Adrenal gland (tissue), 12 donors: ENCODE data around the gene TTLL11. TPM values are rescaled to one million over a fixed set of nuclear protein-coding genes. Genes with fewer than 3 reads are reported as not detected.

Experiments used
- DNase-seq, 7 donors: peaks; one replicate each; pipeline ENCODE4 v3.0.0-alpha.2; 2019 to 2020
- H3K27ac ChIP-seq, 5 donors: fragments of 200-600 bp; sonication (generic) in 4 of 5; 1 replicate in 3 of 5; 2 replicates in 2 of 5; pipeline versions ENCODE4 v1.5.1 to v1.8.0; 2016 to 2020; ENCODE audit warnings: mild to moderate bottlenecking in 1 of 5
- H3K27me3 ChIP-seq: fragments of 200-600 bp; 2 replicates; pipeline ENCODE4 v1.8.0; 2021
- H3K36me3 ChIP-seq, 2 donors: fragments of 200-600 bp; replicated peaks in 1 of 2; 1 replicate in 1 of 2; 2 replicates in 1 of 2; pipeline versions ENCODE4 v1.5.1 to v1.8.0; 2018 to 2022
- H3K4me1 ChIP-seq, 2 donors: fragments of 200-600 bp; replicated peaks in 1 of 2; 1 replicate in 1 of 2; 2 replicates in 1 of 2; pipeline versions ENCODE4 v1.5.1 to v1.8.0; 2018 to 2021
- H3K4me3 ChIP-seq, 4 donors: fragments of 200-600 bp; sonication (generic) in 3 of 4; one replicate each; pipeline ENCODE4 v1.5.1; 2016 to 2018
- H3K9me3 ChIP-seq, 3 donors: fragments of 200-600 bp; sonication (generic) in 1 of 3; replicated peaks in 1 of 3; 1 replicate in 2 of 3; 2 replicates in 1 of 3; pipeline versions ENCODE4 v1.5.1 to v1.8.0; 2016 to 2021
- CTCF ChIP-seq, 6 experiments: fragments of 450-650 bp in 4 of 6; fragments of 200-600 bp in 2 of 6; sonication (generic) in 1 of 6; IDR thresholded peaks; 1 replicate in 5 of 6; 2 replicates in 1 of 6; pipeline versions ENCODE4 v1.5.1 to v1.8.0; 2016 to 2021; ENCODE audit warnings: antibody characterized with exemption in 6 of 6, mild to moderate bottlenecking in 2 of 6, moderate library complexity in 1 of 6
- POLR2A ChIP-seq, 2 donors: fragments of 450-650 bp; IDR thresholded peaks; one replicate each; pipeline ENCODE4 v1.6.1; 2017; ENCODE audit warnings: antibody characterized with exemption in 2 of 2, mild to moderate bottlenecking in 2 of 2, moderate library complexity in 1 of 2
- WGBS, 4 donors: extraction: QIAGEN DNeasy Blood & Tissue Kit in 2 of 4; methylation state at CpG; one replicate each; pipeline versions ENCODE4 v1.1.5 to v1.1.7; 2013 to 2017; 5-methylcytosine and 5-hydroxymethylcytosine counted together
- intact Hi-C, 2 donors: fragments of 100-400 bp; cut with DNase I; formaldehyde crosslinking; loops; one replicate each; pipeline versions ENCODE4 v1.14.1 to v1.15.0; 2022 to 2023
- polyA plus RNA-seq, 3 donors: library from polyadenylated mRNA; stranded (reverse); fragments of 200-250 nt in 2 of 3; fragments of 350-450 nt in 1 of 3; fragmentation: Illumina TruSeq in 1 of 3; extraction: RNeasy Lipid Tissue Mini Kit (QIAGEN cat#74804) in 1 of 3; gene quantifications; one replicate each; pipeline ENCODE4 v1.2.3, GENCODE V29; 2013 to 2014
- total RNA-seq, 9 donors: library from RNA; depleted of rRNA in 4 of 9; stranded (reverse); fragments of >200 nt in 4 of 9; fragments of 120-200 nt in 1 of 9; fragmentation: NEBNext Ultra II Directional in 1 of 9; extraction: Animal tissue kit (Norgen Biotek cat#: 25700) in 1 of 9; gene quantifications; one replicate each; pipeline versions ENCODE4 v1.1.0 to v1.2.4, GENCODE V29; 2013 to 2023
- donor health status: healthy with polysubstance abuse.
- donor health status: Bipolar disorder and iron deficiency.
- donor health status: DM: yes; HTN: yes; CAD: no.
- donor health status: DM: no; HTN: no; CAD: no.
- donor health status: DM: no; HTN: no; CAD: no.
- donor health status: DM: yes; HTN: yes; CAD: no.

The TTLL11 gene
- total and polyA plus RNA-seq, 12 donors, result 4.8 to 30.9 (median 13.7) TPM

DNA sequence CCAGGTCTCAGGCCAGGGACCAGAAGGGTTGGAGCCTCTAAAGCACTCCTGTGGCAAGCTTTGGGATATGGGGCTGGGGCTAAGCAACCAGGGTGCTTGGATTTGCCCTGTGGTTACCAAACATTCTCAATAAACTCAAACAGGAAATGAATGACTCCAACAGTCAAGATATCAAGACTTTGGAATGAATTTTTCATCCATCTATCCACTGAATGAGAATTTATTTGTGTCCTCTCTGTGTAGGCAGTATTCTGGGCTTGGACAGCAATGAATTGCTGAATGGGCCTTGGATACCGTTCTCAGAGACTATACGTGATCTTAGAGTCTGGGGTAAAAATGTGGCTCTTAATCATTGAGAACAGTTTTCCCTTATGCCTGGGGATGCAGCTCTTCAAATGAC lies 229.2 kb downstream of the TTLL11 start:
- H3K9me3 ChIP-seq, result no peaks in the 10 kb centered on the region
- DNase-seq, result no peak
- H3K27ac ChIP-seq, result no peak overlapping the region
- 81 to 88% (median 86%) methylated on average over 2 of the region's 2 CpGs for WGBS, 4 donors
- TF ChIP-seq POLR2A (IDR thresholded peaks at IDR 0.05), result no peak
- no peak for TF ChIP-seq CTCF (IDR thresholded peaks at IDR 0.05)
- H3K36me3 ChIP-seq, result no peaks in the 10 kb centered on the region
- no peak overlapping the region for H3K4me3 ChIP-seq
- intact Hi-C loops, result loop anchor here in 1 of 2 donors (10.0 kb wide), 1 partner anchor 179 kb away; no protein-coding TSS in a partner anchor
- H3K4me1 ChIP-seq, result no peaks in the 10 kb centered on the region
- no peaks in the 10 kb centered on the region for H3K27me3 ChIP-seq

- no peak overlapping the region for H3K4me3 ChIP-seq
- no peak for TF ChIP-seq POLR2A (IDR thresholded peaks at IDR 0.05)
- no peak for TF ChIP-seq CTCF (IDR thresholded peaks at IDR 0.05)
- no peaks in the 10 kb centered on the region for H3K9me3 ChIP-seq
- no peaks in the 10 kb centered on the region for H3K27me3 ChIP-seq
- intact Hi-C loops, result loop anchor here in 1 of 2 donors (10.0 kb wide), 1 partner anchor 178 kb away; no protein-coding TSS in a partner anchor
- 89 to 94% (median 91%) methylated on average over 16 to 19 of the region's 19 CpGs for WGBS, 4 donors
- H3K27ac ChIP-seq, result no peak overlapping the region
- DNase-seq, result no peak
- H3K4me1 ChIP-seq, result no peaks in the 10 kb centered on the region
- no peaks in the 10 kb centered on the region for H3K36me3 ChIP-seq
Measured at GRCh38 chr9:121862371-121863332, 230.5 kb downstream of the TTLL11 start.

- Histone ChIP-seq H3K4me3 (no peak overlapping the region), H3K9me3 (no peaks in the 10 kb centered on the region), H3K36me3 (no peaks in the 10 kb centered on the region), H3K27ac (peak overlapping the region in 1 of 5 donors; percentile 3), H3K27me3 (no peaks in the 10 kb centered on the region), H3K4me1 (no peaks in the 10 kb centered on the region)
- DNase-seq, result peak; percentile 35 to 88 (median 70)
- WGBS, 4 donors, result 41 to 57% (median 53%) methylated on average over 2 to 4 of the region's 4 CpGs
- intact Hi-C loops, result loop anchor here in 1 of 2 donors (10.0 kb wide), 1 partner anchor 177 kb away; no protein-coding TSS in a partner anchor
- TF ChIP-seq CTCF (IDR thresholded peaks at IDR 0.05) (peak; percentile 30 to 70 (median 57)), POLR2A (IDR thresholded peaks at IDR 0.05) (no peak)
Measured at GRCh38 chr9:121861501-121862180, 231.5 kb downstream of the TTLL11 start.

DNA sequence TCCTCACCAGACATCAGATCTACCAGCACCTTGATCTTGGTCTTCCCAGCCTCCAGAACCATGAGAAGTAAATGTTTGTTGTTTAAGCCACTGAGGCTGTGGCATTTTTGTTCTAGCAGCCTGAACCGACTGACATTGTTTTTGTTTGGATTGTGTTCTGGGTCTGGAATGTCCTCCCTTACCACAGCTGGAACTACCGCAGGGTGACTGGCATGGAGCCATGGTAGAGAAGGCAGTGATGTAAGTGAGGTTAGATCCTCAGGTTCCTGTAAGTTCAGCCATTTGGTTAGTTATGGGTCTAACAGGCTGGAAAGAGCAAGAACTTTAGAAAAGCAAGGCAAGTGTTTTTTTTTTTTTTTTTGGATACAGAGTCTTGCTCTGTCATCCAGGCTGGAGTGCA lies 232.4 kb downstream of the TTLL11 start:
- no peak overlapping the region for H3K27ac ChIP-seq
- no peaks in the 10 kb centered on the region for H3K9me3 ChIP-seq
- H3K4me1 ChIP-seq, result no peaks in the 10 kb centered on the region
- 65 to 82% (median 78%) methylated on average over 2 of the region's 2 CpGs for WGBS, 4 donors
- no peaks in the 10 kb centered on the region for H3K36me3 ChIP-seq
- intact Hi-C loops, result loop anchor here in 1 of 2 donors (10.0 kb wide), 1 partner anchor 176 kb away; no protein-coding TSS in a partner anchor
- no peak overlapping the region for H3K4me3 ChIP-seq
- H3K27me3 ChIP-seq, result no peaks in the 10 kb centered on the region
- no peak for TF ChIP-seq CTCF (IDR thresholded peaks at IDR 0.05)
- TF ChIP-seq POLR2A (IDR thresholded peaks at IDR 0.05), result no peak
- DNase-seq, result peak in 4 of 7 donors; percentile 39 to 71 (median 43)
